ENCODE data around the gene FAM193A. TPM values are rescaled to one million over a fixed set of nuclear protein-coding genes. Genes with fewer than 3 reads are reported as not detected.

The FAM193A gene, protein sequence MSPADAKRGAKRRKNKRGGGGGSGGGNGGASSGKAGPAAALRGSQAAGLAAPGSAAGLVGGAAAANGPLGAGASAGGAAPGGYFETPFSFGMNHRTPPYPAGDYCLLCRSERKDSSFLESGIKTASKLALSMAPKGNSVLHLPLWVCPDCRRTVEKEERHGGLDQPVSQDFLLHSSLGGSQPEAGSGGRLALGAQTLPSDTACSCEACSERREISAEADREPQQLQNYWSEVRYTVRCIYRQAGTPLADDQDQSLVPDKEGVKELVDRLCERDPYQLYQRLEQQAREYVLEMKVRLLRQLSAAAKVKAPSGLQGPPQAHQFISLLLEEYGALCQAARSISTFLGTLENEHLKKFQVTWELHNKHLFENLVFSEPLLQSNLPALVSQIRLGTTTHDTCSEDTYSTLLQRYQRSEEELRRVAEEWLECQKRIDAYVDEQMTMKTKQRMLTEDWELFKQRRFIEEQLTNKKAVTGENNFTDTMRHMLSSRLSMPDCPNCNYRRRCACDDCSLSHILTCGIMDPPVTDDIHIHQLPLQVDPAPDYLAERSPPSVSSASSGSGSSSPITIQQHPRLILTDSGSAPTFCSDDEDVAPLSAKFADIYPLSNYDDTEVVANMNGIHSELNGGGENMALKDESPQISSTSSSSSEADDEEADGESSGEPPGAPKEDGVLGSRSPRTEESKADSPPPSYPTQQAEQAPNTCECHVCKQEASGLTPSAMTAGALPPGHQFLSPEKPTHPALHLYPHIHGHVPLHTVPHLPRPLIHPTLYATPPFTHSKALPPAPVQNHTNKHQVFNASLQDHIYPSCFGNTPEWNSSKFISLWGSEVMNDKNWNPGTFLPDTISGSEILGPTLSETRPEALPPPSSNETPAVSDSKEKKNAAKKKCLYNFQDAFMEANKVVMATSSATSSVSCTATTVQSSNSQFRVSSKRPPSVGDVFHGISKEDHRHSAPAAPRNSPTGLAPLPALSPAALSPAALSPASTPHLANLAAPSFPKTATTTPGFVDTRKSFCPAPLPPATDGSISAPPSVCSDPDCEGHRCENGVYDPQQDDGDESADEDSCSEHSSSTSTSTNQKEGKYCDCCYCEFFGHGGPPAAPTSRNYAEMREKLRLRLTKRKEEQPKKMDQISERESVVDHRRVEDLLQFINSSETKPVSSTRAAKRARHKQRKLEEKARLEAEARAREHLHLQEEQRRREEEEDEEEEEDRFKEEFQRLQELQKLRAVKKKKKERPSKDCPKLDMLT (N-terminal part only)
- total RNA-seq: 10 to 100 TPM in 2 of 6 experiments, 1 to 10 TPM in 4; 8.5 to 12.3 (median 9.7) TPM
- long read RNA-seq: 0 reads

DNA sequence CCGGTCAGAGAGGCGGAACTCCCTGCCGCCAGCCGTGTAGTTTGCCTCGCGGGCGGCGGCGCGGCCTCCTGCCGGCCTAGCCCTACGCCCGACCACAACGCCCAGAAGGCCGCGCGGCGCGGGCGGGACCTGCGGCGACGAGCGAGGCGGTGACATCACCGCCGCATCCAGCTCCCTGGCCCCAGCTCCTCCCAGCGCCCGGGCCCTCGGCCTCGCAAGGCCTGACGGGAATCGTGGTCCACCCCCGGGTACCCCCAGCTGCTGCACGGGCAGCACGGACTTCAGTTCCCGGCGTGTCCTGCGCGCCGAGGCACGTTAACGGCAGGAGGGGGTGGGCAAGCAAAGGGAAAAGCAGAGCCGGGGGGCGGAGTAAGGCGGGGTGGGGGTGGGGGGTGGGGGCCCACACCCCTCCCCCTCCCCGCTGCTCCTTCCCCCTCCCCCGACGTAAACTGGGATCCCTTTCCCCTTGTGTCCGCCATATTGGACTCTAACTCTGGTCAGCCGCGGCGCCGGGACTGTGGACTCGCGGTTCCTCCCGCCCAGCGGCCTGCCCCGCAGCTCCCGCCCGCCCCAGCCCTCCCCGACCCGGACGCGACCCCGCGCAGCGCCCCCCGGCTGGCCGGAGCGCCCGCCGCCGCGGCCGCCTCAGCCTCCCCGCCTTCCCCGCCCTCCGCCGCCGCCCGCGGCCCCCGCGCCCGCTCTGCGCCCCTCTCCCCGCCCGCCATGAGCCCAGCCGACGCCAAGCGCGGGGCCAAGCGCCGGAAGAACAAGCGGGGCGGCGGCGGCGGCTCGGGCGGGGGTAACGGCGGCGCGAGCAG is at the start of gene FAM193A:
Gene FAM193A (plus strand): TSS at position 455 of the 818 bp plus-strand sequence. CDS start 269 bp downstream, at position 724.
- ATAC-seq: peak; percentile 96 to 99 (median 98)
- H3K27ac ChIP-seq: peak within 1 kb of the TSS; percentile 66 to 93 (median 86)
- no peaks in the 10 kb centered on the region for H3K36me3 ChIP-seq
- H3K9me3 ChIP-seq: no peaks in the 10 kb centered on the region
- DNase-seq: peak; percentile 100
- intact Hi-C loops (cut with DNase I): no loop called here
- no peaks in the 10 kb centered on the region for H3K27me3 ChIP-seq
- H3K4me3 ChIP-seq: peak within 1 kb of the TSS; percentile 85 to 96 (median 87)
- TF ChIP-seq, protein P1, sequence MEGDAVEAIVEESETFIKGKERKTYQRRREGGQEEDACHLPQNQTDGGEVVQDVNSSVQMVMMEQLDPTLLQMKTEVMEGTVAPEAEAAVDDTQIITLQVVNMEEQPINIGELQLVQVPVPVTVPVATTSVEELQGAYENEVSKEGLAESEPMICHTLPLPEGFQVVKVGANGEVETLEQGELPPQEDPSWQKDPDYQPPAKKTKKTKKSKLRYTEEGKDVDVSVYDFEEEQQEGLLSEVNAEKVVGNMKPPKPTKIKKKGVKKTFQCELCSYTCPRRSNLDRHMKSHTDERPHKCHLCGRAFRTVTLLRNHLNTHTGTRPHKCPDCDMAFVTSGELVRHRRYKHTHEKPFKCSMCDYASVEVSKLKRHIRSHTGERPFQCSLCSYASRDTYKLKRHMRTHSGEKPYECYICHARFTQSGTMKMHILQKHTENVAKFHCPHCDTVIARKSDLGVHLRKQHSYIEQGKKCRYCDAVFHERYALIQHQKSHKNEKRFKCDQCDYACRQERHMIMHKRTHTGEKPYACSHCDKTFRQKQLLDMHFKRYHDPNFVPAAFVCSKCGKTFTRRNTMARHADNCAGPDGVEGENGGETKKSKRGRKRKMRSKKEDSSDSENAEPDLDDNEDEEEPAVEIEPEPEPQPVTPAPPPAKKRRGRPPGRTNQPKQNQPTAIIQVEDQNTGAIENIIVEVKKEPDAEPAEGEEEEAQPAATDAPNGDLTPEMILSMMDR (IDR thresholded peaks at IDR 0.05): no peak
- TF ChIP-seq POLR2A (IDR thresholded peaks at IDR 0.05): peak; percentile 18
- H3K4me1 ChIP-seq: peaks cover 0 to 25% (median 7%) of the 10 kb centered on the region in 4 donors
- 0% methylated on average over 10 of the region's 106 CpGs for WGBS (ENCODE audit: insufficient coverage, low coverage, low lambda C conversion rate, missing lambda C conversion rate)

DNA sequence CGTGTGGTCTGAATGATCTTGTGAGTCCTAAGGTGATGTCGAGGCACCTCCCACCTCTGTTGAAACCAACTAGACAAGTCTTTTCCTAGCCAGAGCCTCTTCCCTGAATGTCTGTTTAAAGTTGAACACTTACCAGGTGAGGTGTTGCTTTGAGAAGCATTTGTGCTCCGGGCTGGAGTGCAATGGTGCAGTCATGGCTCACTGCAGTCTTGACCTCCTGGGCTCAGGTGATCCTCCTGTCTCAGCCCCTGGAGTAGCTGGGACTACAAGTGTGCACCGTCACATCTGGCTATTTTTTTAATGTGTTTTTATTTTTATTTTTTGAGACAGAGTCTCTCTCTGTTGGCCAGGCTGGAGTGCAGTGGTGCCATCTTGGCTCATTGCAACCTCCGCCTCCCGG is 49.5 kb upstream of the FAM193A start:
- H3K27me3 ChIP-seq: no peaks in the 10 kb centered on the region
- no peak for ATAC-seq
- no peaks in the 10 kb centered on the region for H3K9me3 ChIP-seq
- H3K36me3 ChIP-seq: peaks cover 0 to 17% (median 0%) of the 10 kb centered on the region in 4 donors
- H3K27ac ChIP-seq: no peak overlapping the region
- H3K4me3 ChIP-seq: no peak overlapping the region
- peaks cover 0 to 38% (median 9%) of the 10 kb centered on the region in 4 donors for H3K4me1 ChIP-seq
- WGBS (ENCODE audit: insufficient coverage, low coverage, low lambda C conversion rate, missing lambda C conversion rate): 92% methylated on average over 4 of the region's 6 CpGs
- TF ChIP-seq, protein P1 (IDR thresholded peaks at IDR 0.05): no peak
- no peak for TF ChIP-seq POLR2A (IDR thresholded peaks at IDR 0.05)
- intact Hi-C loops (cut with DNase I): no loop called here
- peak in 1 of 3 donors; percentile 7 for DNase-seq

DNA sequence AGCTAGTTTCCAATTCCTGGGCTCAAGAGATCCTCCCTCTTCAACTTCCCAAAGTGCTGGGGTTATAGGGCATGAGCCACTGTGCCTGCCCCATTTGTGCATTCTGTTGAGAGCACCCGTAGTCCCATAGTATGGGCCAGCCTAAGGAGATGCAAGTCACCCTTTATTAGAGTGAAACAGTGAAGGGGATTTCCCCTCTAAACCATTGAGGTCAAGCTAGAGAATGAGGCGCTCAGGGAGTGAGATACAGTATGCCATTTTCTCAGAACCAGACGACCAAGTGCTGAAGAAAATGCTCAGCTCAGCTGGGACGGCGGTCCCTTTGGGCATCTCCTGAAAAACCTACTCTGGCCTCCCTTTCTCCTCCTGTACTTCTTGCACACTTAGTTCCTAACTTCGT is 48.8 kb upstream of the FAM193A start:
- Histone ChIP-seq H3K27ac (no peak overlapping the region), H3K36me3 (peaks cover 0 to 23% (median 0%) of the 10 kb centered on the region in 4 donors), H3K27me3 (no peaks in the 10 kb centered on the region), H3K9me3 (no peaks in the 10 kb centered on the region), H3K4me1 (peaks cover 0 to 32% (median 5%) of the 10 kb centered on the region in 4 donors), H3K4me3 (no peak overlapping the region)
- WGBS (ENCODE audit: insufficient coverage, low coverage, low lambda C conversion rate, missing lambda C conversion rate): 93% methylated on average over 3 of the region's 6 CpGs
- DNase-seq: peak in 1 of 3 donors; percentile 3
- TF ChIP-seq POLR2A (IDR thresholded peaks at IDR 0.05): no peak
- TF ChIP-seq, protein P1 (IDR thresholded peaks at IDR 0.05): no peak
- intact Hi-C loops (cut with DNase I): no loop called here
- no peak for ATAC-seq

Measured in right lobe of liver (tissue), 6 donors.